Neural progenitor cell (in vitro differentiated cells): ENCODE data around the gene FAM53B.

Source experiments
- EZH2 ChIP-seq: fragments of 200-600 bp; sonication (generic); IDR thresholded peaks from 2 replicates; pipeline ENCODE4 v1.6.1; 2017; ENCODE audit warnings: antibody characterized with exemption, mild to moderate bottlenecking, moderate library complexity
- EZH2phosphoT487 ChIP-seq: fragments of 200-600 bp; sonication (generic); IDR thresholded peaks from 2 replicates; pipeline ENCODE4 v1.6.1; 2017; ENCODE audit warnings: antibody characterized with exemption
- TF ChIP-seq, protein P1 (sequence below): fragments of 200-600 bp; sonication (generic); IDR thresholded peaks from 2 replicates; pipeline ENCODE4 v1.5.1; 2017; ENCODE audit warnings: antibody characterized with exemption, mild to moderate bottlenecking

DNA sequence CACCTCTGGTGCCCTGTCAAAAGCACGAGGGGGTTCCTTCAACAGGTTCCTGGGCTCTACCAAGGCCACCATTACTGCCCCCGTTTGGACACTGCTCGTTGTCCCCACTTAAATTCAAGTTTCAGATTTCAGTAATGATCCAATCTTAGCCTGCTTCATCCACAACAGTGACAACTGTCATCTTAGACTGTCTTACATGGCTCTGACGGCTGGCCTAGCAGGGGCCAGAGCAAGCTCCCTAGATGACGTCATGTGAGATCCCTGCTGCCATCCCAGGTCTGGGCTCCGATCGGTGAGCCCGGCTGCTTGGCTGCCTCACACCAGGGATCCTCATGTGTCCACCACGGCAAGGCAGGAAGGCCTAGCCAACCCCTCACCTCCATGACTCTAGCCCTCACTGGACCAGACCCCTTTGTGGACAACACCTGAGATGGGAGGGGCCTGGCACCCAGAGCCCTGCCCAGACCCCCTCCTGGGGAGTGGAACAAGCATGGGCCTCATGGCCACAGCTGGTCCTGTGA, 82.5 kb downstream of the FAM53B start:
- TF ChIP-seq EZH2phosphoT487 (no peak), EZH2 (no peak)
- TF ChIP-seq, protein P1, sequence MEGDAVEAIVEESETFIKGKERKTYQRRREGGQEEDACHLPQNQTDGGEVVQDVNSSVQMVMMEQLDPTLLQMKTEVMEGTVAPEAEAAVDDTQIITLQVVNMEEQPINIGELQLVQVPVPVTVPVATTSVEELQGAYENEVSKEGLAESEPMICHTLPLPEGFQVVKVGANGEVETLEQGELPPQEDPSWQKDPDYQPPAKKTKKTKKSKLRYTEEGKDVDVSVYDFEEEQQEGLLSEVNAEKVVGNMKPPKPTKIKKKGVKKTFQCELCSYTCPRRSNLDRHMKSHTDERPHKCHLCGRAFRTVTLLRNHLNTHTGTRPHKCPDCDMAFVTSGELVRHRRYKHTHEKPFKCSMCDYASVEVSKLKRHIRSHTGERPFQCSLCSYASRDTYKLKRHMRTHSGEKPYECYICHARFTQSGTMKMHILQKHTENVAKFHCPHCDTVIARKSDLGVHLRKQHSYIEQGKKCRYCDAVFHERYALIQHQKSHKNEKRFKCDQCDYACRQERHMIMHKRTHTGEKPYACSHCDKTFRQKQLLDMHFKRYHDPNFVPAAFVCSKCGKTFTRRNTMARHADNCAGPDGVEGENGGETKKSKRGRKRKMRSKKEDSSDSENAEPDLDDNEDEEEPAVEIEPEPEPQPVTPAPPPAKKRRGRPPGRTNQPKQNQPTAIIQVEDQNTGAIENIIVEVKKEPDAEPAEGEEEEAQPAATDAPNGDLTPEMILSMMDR = no peak
